Left kidney (tissue), 2 donors: Measurements from ENCODE around the gene NOP9. TPM values are rescaled to one million over a fixed set of nuclear protein-coding genes. Genes with fewer than 3 reads are reported as not detected.

Source experiments
- DNase-seq: peaks from one replicate; pipeline ENCODE4 v3.0.0-alpha.2; 2013
- polyA plus RNA-seq: library from polyadenylated mRNA; unstranded; fragments of 120-200 nt; gene quantifications from one replicate; pipeline ENCODE4 v1.2.1, GENCODE V29; 2013; ENCODE audit not compliant: insufficient read length

NOP9 gene
- polyA plus RNA-seq, 1 donor: 29.0 TPM

- no peak for DNase-seq
Observed at GRCh38 chr14:24280797-24281460, 18.7 kb upstream of the NOP9 start.

DNA sequence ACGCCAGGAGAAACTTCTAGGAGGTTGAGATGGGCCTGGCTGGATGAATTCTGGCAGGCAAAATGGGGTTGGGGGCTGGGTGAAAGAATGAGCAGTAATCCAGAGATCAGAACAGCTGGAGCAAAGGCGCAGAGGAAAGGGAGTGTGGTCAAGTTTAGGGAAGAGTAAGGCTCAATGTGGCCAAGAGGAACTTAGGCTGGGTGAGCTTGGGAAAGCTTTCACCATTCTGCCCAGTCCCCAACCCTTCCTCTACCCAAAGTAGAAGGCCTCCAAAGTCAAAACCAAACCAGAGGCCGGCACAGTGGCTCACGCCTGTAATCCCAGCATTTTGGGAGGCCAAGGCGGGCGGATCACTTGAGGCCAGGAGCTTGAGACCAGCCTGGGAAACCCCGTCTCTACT is 18.0 kb upstream of the NOP9 start:
- no peak for DNase-seq

GRCh38 chr14:24282736-24283135 is 16.9 kb upstream of the NOP9 start:
- DNase-seq: no peak

DNA sequence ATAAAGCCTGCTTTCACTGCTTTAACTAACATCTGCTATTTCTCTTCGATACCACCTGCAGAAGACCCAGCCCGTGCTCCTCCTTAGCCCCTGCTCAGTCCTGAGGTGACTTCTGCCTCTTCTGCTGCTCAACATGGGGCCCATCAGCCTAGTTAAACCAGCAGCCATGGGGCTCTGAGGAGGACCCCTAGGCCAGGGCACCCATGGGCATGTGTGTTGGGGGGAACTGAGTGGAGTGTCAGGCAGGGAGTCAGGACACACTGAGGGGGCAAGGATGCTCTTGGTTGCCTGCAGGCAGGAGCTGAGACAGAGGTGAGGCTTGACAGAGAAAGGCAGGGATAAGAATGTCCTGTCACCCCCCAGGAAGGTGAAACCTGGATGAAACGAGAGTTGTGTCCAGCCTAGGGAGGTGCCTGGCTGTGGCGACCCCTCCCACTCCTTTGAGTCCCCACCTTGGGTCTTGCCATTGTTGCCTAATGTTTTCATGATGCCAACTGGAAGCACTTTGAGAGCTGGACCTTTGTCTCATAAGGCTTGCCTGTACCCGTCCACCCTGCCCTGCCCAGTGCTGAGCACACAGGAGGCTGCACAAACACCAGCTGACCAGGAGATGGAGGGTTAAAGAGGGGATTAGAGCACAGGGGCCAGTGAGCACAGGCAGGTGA is 15.7 kb upstream of the NOP9 start:
- no peak for DNase-seq

DNA sequence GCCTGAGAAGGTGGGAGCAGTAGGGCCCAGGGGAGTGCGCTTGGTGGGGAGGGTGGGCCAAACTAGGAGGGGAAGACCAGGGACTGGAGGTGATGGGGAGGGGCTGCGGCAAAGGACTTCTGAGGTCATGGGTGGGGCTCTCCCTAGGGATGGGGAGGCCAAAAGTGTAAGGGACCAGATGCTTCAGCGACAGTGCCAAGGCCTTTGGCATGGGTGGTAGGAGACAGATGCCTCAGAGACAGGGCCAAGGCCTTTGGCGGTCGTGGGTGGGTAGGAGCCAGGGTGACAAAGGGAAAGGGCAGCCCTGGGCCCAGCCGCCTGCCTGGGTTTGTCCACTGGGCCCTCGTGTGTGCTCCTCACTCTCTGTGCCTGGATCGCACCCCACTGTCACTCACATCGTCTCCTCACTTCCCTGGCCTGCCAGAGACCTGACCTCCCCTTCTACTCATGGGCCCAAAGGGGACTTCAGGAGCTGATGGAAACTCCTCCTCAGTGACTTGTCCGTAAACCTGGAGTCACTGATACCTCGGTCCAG is 15.1 kb upstream of the NOP9 start:
- DNase-seq: no peak

DNA sequence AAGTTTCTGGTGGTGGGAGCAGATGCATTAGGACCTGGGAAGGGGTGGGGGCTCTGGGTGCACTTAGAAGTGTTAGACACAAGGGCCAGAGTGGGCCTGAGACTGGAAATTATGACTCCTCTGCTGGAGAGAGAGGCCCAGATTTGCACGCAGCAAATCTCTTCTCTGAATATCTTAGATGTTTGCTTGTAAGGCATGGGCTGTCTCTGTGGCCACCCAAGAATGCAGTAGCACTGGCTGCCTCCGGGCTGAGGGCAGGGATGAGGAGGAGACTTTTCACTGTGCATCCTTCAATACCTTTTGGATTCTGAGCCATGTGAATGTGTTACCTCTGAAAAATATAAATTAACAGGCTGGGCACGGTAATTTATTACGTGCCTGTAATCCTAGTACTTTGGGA is 14.3 kb upstream of the NOP9 start:
- DNase-seq: no peak

GRCh38 chr14:24286996-24287395 is 12.7 kb upstream of the NOP9 start:
- no peak for DNase-seq

- DNase-seq: no peak
Observed at GRCh38 chr14:24289649-24290280, 9.9 kb upstream of the NOP9 start.

DNA sequence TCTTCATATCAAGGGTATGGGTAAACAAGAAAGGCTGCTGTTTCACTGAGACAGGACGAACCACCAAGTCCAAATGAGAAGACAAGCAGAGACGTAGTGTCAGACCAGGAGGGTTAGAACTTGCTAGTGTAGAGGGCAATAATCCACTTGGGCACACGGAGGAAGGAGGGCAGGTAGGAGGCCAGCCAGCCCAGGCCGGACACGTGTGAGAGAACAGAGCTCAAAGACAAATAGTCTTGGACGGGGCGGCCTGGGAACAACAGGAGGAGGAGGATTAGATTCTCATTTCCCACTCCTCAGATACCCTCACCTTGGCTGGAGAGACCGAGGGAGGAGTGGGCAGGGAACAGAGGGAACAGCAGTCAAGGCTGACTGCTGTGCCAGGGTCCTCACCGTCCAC is 8.9 kb upstream of the NOP9 start:
- no peak for DNase-seq

- no peak for DNase-seq
Observed at GRCh38 chr14:24291446-24292117, 8.1 kb upstream of the NOP9 start.

GRCh38 chr14:24292118-24292807 is 7.4 kb upstream of the NOP9 start:
- no peak for DNase-seq

DNA sequence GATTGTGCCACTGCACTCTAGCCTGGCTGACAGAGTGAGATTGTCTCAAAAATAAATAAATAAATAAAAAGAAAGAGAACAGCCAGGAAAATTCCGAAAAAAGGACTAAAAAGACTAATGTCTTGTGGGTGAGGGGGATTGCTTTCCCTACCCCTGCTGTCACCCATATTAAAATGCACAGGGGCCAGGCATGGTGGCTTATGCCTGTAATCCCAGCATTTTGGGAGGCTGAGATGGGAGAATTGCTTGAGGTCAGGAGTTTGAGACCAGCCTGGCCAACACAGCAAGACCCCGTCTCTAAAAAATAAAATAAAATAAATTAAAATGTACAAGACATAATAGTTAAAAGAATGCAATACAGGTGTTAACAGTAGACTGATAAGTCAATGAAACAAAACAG is 6.1 kb upstream of the NOP9 start:
- no peak for DNase-seq

DNA sequence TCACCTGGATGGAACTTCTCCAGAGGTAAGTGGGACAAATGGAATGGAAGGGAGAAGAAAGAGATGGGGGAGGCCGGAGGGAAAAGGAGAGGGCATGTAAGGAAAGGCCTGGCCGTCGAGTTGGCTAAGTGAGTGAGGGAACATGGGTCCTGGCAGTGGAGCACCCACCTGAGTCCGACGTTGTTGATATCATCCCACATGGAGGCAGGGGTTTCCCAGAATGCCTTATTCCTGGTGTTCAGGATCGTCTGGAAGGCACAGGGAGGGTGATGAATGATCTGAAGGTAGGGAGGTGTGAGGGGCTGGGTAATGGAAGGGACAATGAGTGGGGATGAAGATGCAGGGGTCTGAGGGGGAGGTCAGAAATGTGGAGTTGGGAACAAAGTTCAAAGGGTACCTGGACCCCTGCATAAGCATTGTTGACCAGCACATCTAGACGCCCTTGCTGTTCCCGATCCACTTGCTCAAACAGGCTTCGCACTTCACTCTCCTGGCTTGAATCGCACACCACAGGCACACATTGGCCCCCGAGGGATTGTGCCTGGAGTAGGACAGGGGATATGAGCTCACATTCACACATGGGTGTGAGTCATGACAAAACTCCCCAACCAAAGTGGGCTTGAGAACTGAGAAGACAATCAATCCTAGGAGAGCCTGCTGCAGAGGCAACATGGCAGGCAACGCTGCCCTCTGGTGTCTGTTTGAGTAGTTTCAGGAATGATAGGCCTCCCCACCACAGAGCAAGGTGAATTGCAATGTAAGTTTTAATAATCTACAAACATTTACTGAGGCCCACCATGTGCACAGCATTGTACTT is 3.1 kb upstream of the NOP9 start:
- DNase-seq: peak; percentile 55

- DNase-seq: no peak
Observed at GRCh38 chr14:24297190-24297964, 2.3 kb upstream of the NOP9 start.

GRCh38 chr14:24298892-24299254 is 777 bp upstream of the NOP9 start:
- no peak for DNase-seq

DNA sequence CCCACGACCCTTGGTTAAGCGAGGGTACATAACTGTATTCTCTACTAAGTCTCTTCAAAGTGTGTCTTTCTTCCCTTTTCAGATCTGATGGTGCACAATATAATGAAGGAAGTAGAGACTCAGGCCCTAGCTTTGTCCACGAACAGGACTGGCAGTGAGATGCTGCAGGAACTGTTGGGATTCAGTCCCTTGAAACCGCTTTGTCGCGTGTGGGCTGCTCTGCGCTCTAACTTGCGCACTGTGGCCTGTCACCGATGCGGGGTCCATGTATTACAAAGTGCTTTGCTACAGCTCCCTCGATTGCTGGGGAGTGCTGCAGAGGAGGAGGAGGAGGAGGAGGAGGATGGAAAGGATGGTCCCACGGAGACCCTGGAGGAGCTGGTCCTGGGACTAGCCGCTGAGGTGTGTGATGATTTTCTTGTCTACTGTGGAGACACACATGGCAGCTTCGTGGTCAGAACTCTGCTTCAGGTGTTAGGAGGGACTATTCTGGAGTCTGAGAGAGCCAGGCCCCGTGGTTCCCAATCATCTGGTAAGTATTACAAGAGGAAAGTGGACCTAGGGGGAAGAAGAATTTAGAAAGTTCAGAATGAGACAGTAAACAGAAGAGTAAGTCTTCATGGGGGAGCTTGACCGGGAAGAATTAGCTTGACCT is 803 bp downstream of the NOP9 start:
- DNase-seq: no peak

DNA sequence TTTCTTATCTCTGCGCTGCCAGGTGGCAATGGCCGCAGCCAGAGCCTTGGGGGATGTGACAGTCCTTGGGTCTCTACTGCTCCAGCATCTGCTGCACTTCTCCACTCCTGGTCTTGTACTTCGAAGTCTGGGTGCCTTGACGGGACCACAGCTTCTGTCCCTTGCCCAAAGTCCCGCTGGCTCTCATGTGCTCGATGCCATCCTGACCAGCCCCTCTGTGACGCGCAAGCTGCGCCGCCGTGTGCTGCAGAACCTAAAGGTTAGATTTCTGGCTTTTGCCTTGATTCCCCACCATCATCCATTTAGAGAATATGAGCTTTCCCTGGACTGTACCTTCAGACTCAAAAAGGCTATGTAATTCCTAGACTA is 4.4 kb downstream of the NOP9 start:
- DNase-seq: no peak

DNA sequence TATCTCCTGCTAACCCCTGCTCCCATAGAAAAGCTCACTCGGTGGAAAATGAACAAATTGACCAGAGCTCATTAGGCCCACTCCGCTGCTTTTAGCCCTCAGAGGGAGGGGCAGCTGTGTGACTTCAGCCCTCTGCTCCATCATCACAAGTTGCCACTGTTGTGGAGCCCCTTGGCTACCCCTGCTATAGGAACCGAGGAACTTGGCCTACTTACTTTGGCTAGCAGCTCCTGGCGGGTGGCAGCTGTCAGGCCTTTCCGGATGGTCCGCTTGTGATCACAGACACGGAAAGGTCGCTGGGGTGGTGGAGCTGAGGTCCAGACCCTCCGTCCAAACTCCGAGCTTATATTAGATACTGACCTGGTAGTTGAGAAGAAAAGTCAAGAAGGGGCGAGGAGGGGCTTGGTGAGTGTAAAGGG is 7.5 kb downstream of the NOP9 start:
- DNase-seq: no peak

- DNase-seq: peak; percentile 50
Observed at GRCh38 chr14:24307575-24308341, 8.1 kb downstream of the NOP9 start, which contains the start of gene CIDEB. CIDEB (minus strand) TSS chr14:24307977; CDS start chr14:24307858, 119 bp downstream.
